ENCODE results near the gene YTHDF1.

- TF ChIP-seq POLR2A (IDR thresholded peaks at IDR 0.05), result no peak
- TF ChIP-seq, protein P1, sequence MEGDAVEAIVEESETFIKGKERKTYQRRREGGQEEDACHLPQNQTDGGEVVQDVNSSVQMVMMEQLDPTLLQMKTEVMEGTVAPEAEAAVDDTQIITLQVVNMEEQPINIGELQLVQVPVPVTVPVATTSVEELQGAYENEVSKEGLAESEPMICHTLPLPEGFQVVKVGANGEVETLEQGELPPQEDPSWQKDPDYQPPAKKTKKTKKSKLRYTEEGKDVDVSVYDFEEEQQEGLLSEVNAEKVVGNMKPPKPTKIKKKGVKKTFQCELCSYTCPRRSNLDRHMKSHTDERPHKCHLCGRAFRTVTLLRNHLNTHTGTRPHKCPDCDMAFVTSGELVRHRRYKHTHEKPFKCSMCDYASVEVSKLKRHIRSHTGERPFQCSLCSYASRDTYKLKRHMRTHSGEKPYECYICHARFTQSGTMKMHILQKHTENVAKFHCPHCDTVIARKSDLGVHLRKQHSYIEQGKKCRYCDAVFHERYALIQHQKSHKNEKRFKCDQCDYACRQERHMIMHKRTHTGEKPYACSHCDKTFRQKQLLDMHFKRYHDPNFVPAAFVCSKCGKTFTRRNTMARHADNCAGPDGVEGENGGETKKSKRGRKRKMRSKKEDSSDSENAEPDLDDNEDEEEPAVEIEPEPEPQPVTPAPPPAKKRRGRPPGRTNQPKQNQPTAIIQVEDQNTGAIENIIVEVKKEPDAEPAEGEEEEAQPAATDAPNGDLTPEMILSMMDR (IDR thresholded peaks at IDR 0.05), result no peak
Measured at GRCh38 chr20:63253438-63254231, 37.7 kb upstream of the YTHDF1 start.
